ENCODE data around the gene SND1.
"Not testable (repeated sequence)": the region's sequence is repeated elsewhere in the genome, so short reads cannot be mapped to it uniquely, and the experiment has no call there.

SND1 gene

DNA sequence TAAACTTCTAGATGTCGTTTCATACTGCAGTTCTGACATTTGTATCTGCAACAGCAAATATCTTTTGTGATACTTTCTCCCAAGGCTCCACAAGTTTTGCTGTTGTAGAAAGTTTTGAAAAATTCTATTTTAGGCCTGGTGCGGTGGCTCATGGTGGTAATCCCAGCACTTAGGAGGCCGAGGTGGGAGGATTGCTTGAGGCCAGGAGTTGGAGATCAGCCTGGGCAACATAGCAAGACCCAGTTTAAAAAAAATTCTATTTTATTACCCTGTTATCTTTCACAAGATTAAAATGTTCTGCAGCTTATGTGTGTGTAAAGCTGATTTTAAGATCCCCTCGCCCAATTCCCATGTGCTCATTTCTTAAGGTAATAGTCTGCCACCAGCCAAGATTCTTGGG lies 1.4 kb downstream of the SND1 start:
- no peak for DNase-seq

GRCh38 chr7:127654404-127655394 lies 2.7 kb downstream of the SND1 start:
- DNase-seq, result no peak

GRCh38 chr7:127655720-127656119 lies 3.7 kb downstream of the SND1 start:
- DNase-seq, result no peak

- no peak for DNase-seq
Observed at GRCh38 chr7:127657500-127657899, 5.5 kb downstream of the SND1 start.

DNA sequence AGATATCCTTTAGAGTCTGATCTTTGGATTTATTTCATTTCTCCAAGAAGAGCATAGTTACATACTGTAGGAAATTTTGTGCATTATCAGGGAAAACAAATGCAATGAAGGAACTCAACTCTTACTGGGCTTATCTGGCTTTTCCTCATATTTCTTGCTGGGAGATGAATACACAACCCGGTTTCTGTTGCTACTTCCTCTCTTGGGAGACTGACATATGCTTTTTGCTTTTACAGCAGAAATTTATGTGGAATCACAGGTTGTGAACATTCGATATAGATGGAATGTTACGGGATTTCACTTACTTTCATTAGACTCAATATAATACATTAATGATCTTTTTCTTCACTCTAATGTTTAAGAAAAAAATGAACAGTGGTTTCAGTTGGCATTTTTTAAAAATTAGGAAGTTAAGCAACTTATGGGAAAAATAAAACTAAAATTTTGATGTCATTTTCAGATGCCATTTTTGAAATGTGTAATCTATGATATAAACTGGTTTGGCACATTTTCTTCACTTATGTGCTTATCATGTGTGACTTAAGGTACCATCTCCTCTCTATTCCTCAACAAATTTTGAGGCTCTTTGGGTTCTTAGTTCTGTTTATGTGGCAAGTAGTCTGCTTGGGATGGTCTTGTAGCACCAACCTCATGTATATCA lies 7.1 kb downstream of the SND1 start:
- no peak for DNase-seq

DNA sequence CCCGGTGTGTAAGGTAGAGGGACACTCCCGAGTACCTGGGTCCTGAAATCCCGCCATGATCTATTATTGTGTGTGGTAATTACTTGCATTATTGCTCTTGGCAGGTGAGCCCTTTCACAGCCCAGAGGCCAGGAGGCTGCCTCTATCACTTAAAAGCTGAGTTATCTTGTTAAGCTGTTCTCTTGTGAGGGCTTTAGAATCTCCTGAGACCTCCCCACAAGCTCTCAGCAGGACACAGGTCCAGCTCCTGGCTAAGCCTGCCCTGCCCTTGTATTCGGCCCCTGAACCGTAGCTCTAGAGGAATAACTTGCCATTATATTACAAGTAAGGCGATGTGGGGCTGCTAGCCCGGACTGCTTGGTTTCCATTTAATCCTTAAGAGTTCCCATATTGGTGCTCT lies 13.9 kb downstream of the SND1 start:
- DNase-seq, result no peak

GRCh38 chr7:127666602-127667001 lies 14.6 kb downstream of the SND1 start:
- DNase-seq, result no peak

DNA sequence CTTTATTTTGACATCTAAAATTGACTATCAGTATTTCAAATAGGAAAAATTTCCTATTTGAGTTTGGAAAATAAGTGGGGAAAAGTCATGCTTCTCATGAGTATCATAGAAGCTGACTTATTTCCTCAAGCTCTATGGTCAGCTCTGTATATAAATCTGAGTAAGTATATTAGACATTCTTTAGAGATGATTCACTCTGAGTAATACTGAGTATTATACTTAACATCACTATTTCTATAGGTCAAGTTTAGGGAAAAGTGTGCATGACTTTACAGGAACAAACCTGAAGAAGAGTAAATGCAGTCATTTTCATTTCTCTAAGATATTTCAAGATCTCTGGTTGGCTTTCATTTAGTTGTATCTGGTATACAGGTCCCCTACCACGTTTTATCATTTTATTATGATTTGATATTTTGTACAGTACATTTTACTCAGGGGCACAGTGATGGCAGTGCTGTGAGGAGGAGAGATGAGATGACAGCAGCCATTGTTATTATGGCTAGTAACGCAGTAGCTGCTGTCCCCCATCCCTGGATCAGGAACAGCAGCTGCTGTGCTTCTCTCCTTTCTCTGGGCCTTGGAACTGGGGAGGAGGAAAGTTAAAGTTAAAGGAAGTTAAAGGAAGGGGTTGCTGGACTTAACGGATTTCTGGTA lies 15.2 kb downstream of the SND1 start:
- no peak for DNase-seq

DNA sequence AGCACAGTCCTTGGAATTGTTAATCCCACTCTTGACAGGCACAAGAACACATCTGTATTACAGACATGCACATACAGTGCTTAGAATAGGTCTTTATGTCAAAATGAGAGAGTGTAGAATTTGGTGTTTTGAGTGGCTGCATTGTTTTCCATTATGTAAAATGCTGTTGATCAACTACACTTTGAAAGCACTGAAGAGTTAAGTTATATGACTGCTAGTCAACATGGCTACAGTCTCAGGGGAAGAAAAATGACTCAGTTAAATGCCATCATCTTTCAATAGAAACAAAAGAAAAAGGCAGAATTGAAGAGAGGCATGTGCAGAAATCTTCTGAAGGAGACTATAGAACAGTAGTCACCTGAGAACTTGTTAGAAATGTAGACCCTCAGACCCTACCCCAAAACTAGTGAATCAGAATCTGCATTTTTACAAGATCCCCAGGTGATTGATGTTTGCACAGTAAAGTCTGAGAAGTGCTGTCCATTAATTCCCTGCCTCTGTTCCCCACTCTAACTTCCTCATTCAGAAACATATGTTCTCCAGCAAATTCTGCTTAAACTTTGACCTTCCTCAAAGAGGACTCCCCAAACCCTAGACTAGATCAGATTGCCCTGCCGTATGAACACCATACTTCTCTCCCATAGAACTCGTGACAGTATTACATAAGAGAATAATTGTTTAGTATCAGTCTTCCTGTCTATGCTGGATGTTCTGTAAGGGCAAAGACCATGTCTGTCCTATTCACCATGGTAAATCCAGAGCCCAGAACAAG lies 16.0 kb downstream of the SND1 start:
- no peak for DNase-seq

DNA sequence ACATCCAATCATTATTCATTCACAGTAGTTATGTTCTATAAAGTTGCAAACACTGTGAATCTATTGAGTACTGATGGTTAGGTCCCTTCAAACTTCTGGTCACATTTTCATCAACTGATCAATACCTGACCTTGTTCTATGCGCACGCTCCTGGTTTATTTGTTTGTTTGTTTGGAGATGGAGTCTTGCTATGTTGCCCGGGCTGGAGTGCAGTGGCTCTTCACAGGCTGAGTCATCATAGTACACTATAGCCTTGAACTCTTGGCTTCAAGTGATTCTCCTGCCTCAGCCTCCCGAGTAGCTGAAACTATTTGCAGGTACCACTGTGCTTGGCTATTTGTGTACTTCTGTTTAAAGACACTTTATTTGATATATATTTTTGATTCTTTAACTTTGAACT lies 19.3 kb downstream of the SND1 start:
- no peak for DNase-seq

DNA sequence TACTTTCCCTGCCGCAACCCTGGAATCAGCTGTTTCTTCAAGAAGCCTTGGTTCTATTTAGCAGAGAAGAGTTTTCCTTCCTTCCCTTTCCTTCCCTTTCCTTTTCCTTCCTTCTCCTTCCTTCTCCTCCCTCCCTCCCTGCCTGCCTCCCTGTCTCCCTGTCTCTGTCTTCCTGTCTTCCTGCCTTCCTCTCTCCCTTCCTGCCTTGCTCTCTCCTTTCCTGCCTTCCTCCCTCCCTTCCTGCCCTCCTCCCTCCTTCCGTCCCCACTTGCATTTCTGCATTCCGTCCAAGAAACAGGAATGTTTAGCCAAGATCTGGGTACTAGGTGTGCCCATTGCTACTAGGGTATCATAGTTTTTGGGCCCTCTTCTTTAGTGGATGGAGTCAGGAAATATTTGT lies 21.9 kb downstream of the SND1 start:
- DNase-seq, result no peak

DNA sequence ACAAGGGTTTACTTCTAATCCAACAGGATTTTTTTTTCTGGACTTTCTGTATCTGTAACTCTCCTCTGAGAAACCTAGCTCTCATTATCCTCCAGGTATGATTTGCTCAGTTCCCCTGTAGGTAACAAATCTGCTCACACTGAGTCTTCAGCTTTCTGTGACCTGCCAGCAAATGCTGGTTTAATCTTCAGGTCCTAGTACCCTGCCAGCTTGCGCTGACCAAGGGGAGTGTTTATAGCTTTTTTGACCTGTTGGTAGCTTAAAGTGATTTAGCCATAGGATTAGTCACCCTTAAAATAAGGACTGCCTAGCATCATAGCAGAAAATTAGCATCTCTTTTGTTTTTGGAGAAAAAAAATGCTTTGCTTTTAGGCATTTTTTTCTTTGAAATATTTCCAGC lies 22.4 kb downstream of the SND1 start:
- no peak for DNase-seq

- DNase-seq, result not testable (repeated sequence)
Observed at GRCh38 chr7:127674923-127675322, 22.9 kb downstream of the SND1 start.

- DNase-seq, result no peak
Observed at GRCh38 chr7:127675721-127676120, 23.7 kb downstream of the SND1 start.

- no peak for DNase-seq
Observed at GRCh38 chr7:127677433-127678230, 25.6 kb downstream of the SND1 start.

- no peak for DNase-seq
Observed at GRCh38 chr7:127678337-127678736, 26.3 kb downstream of the SND1 start.

DNA sequence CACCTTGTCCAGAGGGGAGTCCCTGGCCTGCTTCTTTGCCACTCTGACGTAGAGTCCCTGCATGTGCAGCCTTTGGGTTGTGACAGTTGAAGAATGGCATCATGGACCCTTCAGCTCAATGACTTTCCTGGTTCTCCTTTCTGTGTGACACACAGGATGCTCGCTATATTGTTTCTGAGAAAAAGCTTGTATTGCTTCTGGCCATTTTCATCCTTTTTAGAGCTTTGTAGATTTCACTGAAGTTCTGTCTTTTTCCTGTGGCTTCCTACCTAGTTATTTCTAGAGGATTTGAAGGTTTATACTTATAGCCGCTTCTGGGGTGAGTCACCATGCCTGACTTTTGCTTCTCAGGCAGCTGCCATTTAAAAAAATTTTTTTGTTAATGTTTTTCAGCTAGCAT lies 27.0 kb downstream of the SND1 start:
- no peak for DNase-seq

DNA sequence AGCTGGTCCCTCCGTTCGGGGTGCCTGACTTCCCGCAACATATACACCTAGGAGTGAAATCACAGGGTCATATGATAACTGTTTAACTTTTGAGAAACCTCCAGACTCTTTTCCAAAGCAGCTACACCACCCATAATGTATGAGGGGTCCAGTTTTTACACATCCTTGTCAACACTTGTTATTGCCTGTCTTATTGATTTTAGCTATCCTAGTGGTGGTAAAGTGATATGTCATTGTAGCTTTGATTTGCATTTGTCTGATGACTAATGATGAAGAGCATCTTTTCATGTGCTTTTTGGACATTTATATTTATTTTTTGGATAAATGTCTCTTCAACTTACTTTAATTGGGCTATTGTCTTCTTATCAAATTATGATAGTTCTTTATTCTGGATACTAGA lies 29.0 kb downstream of the SND1 start:
- no peak for DNase-seq

DNA sequence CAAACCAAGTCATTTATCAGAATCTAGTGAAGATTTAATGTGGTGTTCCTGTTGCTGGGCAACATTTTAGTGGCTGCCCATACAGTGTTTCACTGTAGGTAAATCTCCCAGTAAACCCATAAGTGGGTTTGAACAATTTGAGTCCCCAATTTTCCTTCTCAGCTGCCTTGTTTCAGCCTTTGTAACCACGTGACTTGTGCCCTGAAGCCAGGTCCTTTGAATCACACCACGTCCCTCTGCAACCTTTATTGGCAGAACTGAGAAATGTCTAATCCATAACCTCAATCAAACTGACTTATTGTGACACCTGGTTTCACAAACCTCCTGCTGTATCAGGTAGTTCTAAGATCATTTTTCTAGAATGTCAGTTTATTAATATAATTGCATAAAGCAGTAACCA lies 30.1 kb downstream of the SND1 start:
- DNase-seq, result no peak

- no peak for DNase-seq
Observed at GRCh38 chr7:127683776-127684681, 32.0 kb downstream of the SND1 start.

DNA sequence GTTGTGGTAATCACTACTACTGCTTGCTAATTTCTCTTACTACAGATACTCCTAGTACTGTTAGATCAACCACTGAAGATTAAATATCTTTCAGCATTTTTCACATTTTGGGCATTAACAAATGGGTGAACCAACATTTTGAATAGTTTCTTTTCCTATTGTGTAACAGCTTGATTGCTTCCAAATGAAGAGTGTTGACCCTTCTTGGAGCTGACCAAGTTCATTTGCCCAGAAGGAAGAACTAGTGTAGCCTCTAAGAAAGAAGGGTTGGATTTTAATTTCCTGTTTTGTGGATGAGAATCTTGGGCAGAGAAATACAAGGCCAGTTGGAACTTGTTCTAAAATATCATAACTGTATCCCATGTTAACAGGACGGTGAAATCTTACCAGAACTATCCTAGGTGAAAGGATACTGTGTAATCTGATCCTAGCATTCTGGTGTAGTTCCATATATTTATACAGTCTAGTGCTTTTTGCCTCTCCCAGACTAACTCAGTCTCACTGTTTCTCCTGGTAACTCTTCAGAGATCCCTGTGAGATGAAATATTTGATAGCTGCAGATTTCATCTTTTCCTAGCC lies 37.3 kb downstream of the SND1 start:
- no peak for DNase-seq
